ENCODE results near the gene ATF3.

DNA sequence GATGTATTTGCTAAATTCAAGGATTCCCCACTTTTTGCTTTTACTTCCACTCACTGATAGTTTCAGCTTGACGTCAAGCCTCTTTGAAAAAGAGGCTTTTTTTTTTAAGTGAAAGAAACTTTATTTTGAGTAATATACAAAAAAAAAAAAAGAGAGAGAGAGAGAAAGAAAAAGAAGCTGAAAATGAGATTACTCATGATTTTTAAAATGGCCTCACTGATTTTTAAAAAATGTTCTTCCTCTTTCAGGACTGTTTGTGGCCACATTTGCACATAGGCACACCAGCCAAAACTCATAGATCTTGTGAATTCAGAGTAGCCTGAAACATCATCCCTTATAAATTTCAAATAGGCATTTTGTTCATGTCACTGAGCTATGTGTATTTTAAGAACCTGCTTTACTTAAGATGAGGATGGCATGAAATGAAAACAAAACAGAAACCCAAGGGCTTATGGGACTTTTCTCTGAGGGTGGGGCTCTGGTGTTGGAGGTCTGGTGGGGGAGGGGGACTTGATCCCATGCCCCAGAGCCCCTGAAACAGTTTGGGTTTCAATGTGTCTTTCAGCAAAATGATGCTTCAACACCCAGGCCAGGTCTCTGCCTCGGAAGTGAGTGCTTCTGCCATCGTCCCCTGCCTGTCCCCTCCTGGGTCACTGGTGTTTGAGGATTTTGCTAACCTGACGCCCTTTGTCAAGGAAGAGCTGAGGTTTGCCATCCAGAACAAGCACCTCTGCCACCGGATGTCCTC, 6.1 kb downstream of the ATF3 start:
- TF ChIP-seq, protein P1, sequence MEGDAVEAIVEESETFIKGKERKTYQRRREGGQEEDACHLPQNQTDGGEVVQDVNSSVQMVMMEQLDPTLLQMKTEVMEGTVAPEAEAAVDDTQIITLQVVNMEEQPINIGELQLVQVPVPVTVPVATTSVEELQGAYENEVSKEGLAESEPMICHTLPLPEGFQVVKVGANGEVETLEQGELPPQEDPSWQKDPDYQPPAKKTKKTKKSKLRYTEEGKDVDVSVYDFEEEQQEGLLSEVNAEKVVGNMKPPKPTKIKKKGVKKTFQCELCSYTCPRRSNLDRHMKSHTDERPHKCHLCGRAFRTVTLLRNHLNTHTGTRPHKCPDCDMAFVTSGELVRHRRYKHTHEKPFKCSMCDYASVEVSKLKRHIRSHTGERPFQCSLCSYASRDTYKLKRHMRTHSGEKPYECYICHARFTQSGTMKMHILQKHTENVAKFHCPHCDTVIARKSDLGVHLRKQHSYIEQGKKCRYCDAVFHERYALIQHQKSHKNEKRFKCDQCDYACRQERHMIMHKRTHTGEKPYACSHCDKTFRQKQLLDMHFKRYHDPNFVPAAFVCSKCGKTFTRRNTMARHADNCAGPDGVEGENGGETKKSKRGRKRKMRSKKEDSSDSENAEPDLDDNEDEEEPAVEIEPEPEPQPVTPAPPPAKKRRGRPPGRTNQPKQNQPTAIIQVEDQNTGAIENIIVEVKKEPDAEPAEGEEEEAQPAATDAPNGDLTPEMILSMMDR (conservative IDR thresholded peaks at IDR 0.05; ENCODE audit: low read length) = no peak
- no peak for TF ChIP-seq EZH2phosphoT487 (IDR thresholded peaks at IDR 0.05; ENCODE audit: borderline replicate concordance, low read depth, low read length)
